Endothelial cell of hepatic sinusoid (primary cell): ENCODE results near the gene SSTR3.

Experiments
- in situ Hi-C: cut with HindIII; loops from 2 replicates; pipeline ENCODE4 v1.10.0; 2017; ENCODE audit warnings: low sequenced_read_pairs

SSTR3 gene

DNA sequence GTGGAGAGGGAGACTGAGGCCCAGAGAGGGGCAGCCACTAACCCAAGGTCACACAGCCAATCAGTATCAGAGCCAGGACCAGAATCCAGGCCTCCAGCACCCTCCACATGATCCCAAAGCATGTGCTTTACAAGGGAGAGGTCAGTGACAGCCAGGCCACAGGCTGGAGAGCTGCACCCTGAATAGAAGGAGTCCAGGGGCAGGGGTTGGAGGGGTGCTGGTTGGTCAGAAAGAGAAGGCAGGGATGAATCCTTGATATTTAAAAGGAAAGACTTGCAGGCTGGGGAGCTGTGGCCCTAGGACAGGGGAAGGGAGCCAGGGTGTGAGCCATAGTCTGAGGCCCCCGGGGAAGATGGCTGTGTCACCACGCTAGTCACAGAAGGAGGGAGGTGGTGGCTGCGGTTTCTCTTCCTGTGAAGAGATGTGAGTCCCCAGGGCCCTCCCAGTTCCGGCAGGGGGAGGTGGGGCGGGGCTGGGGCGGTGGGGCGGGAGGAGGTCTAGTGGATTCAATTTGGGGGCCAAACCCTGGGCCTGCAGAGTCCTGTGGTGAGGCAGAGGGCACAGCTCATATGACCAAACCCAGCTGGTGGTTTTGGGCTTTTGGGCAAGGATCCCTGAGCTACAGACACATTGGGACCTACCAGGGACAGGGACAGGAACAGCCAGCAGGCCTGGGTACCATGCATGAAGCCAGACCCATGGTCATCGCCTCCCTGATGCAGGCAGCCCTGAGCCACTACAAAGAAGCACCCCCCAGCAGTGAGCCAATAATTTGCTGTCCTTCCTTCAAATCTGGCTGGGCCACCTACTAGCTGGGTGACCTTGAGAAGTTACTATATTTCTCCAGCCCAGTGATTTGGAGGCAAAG, 17.8 kb upstream of the SSTR3 start:
- in situ Hi-C loops, result no loop called here

DNA sequence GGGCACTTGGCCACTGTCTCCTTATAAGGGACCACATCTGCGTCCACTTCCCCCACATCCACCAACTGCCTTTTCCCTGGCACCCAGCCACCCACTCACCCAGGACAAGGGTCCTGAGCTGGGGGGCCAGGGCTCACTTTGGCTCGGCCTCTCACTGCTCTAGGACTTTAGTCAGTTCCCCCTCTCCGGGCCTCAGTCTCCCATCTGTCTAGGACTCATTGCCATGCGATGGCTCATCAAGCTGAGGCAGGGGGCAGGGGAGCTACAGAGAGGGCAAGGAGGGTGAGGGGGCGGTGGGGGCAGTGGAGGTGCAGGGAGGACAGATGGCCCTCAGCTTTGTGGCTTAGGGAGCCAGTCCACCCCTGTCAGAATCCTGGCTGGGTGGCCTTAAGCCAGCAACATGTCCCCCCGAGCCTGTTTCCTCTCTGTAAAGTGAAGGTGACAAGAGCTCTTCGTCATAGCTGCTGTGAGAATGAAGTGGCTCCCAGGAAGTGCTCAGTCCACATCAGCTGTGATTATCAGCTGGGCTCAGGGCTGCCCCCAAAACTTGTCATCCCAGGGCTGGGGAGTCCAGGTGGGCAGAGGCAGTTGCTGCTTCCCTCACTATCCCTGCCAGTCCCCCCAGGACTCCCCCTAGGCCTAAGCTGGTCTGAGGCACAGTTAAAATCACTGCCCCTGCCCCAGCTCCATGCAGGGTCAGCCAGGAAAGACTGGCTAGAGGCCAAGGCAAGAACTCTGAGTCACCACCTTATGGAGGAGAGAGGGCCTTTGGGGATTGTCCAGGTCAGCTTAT, 16.9 kb upstream of the SSTR3 start:
- in situ Hi-C loops, result no loop called here

DNA sequence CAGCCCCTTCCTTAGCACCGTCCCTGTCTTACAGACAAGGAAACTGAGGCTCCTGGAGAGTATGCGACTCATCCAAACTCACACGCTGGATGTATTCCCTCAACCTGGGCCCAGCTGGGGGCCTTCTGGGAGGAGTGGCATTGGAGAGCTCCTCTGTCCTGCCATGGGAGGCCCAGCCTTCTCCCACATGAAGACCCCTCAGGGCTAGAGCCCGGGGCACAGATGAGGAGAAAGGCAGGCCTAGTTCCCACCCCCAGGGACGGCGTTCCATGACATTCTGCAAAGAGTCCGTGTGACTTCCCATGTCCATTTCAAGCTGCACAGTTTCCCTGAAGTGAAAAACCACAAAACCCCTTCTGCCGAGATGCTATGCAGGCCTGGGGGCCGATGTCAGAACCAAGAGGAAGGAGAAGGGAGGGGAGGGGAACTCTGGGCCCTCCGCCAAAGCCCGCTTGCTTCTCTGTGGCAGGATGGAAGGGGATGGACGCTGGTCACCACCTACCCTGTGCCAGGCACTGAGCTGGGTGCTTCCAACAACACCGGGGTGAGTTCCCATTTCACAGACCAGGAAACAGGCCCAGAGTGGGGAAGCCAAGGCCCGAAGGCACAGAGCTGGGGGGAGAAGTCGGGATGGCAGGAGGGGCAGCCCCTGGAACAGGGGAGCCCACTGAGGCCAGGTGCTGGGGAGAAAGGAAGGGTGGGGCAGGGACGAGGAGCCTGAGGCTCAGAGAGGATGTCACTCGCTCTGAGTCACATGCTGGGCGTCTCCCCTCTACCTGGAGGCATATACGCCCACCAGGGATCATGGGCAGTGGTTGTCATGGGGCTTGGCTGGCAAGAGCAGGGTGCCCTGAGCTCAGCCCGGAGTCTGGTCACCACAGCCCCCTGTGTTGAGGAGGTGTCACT, 16.1 kb upstream of the SSTR3 start:
- in situ Hi-C loops, result no loop called here

DNA sequence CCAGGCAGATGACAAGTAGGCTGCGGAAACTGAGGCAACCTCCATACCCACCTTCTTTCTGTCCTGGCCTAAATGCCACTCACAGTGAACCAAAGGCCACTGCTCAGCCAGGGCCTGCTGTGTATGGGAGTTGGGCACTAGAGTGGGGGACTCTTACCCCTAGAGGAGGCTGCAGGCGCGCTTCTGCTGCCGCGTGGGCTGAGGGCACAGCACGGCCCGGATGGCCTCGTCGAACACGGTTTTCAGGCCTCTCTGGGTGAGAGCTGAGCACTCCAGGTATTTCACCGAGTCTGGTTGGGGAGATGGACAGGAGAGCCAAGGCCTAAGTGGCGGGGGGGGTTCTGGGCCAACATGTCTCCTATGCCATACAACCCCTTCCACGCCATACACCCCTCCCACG, 14.2 kb upstream of the SSTR3 start:
- in situ Hi-C loops, result no loop called here

DNA sequence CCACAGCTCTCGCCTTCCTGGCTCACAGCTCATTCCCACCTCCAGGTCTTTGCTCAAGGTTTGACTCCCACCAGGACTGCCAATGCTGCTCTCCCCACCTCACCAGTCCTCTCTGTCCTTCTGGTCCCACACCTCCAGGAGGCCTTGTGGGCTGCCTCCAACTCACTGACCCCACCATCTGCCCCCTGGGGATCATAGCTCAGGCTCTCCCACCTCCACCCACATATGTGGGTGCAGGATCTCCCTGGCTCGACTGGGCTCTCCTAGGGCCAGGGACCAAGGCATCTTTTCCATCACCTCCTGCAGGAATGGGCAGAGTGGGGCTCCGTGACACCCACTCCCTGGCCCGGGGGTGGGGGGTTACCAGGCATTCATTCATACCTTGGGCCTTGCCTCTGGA, 13.8 kb upstream of the SSTR3 start:
- in situ Hi-C loops, result no loop called here

DNA sequence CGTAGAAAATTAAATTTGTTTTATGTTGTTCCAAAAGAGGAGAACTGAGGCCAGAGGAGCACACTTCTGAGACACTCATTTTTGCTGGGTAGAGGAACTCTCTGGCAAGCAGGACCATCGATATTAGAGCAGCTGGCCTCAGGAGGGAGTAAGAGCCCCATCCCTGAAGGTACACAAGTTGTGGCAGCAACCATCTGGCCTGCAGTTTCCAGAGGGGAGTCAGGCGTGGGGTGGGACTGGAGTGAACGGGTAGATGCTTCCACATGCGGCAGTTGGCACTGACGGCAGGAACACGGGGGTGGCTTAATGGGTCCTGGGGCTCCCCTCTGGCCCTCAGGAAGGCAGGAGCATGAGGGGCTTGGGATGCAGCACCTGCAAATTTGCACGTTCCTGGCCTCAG, 13.2 kb upstream of the SSTR3 start:
- in situ Hi-C loops, result no loop called here

DNA sequence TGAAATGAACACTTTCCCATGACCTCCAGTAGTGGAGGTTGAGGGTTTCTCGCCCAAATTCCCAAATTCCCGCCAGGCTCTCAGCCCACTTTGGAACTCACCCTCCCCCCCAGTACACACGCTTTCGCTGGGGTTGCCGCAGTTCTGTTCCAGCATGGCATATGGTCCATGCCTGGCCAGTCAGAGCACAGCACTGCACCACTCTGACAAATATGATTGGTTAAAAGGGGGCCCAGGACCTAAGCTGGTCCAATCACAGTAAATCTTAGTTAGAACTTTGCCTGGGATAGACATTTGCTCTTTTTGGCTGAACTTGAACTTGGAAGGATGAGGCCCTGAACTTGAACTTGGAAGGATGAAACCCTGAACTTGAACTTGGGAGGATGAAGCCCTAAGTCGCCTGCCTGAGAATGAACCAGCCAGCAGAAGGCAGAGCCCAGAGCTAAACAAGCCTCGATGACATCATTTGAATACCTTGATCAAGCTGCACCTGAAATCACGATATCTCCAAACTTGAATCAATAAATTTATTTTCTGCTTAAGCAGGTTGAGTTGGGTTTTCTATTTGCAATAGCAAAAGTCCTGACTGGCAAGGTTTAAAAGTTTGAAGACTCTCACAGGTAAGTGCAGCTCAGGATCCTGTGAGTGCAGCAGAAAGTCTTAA, 12.6 kb upstream of the SSTR3 start:
- in situ Hi-C loops, result no loop called here

DNA sequence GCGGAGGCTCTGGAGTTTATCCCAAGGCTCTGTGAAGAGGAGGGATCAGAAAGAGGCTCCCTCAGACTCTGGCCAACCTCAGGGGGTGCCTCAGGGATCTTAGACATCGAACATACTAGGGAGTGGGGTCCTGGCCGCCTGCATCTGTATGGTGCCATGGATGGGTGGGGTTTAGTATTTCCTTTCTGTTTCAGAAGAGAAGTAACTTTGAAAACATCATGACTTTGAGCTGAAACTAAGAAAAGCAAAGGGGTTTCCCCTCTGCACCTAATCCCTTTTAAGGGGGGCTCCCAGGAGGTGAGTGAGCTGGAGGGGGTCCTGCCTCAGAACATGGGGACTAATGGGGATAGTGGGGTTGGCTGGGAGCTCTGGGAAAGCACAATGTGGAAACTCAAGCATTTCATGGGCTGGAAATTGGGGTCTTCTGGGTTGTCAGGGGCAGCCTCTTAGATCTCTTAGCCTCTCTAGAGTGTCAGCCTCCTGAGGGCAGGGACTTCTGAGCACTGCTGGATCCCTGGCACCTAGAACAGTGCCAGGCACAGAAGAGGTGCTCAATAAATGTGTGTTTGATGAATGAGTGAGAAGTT, 11.8 kb upstream of the SSTR3 start:
- in situ Hi-C loops, result no loop called here

DNA sequence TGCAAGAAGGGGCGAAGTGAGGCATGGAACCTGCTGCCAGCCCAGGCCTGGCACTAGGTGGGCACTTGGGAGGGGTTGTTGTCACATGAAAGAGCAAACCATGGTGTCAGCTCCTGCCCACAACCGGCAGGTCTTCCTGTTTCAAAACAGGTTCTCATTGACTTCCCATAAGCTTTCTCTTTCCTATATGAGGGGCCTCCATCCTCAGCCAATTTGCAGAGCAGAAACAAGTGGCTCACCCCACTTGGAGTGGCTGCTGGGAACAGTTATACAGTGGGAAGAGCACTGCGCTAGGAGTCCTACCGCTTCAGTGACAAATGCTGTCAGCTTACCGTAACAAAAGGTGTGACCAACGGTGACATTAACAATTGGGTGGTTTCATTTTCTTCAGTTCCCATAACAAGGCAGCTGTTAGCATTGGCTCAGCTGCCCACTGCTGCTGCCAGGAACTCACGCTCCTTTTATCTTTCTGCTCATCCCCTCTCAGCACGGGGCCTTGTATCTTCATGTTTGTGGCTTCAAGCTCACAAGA, 10.2 kb upstream of the SSTR3 start:
- in situ Hi-C loops, result no loop called here

DNA sequence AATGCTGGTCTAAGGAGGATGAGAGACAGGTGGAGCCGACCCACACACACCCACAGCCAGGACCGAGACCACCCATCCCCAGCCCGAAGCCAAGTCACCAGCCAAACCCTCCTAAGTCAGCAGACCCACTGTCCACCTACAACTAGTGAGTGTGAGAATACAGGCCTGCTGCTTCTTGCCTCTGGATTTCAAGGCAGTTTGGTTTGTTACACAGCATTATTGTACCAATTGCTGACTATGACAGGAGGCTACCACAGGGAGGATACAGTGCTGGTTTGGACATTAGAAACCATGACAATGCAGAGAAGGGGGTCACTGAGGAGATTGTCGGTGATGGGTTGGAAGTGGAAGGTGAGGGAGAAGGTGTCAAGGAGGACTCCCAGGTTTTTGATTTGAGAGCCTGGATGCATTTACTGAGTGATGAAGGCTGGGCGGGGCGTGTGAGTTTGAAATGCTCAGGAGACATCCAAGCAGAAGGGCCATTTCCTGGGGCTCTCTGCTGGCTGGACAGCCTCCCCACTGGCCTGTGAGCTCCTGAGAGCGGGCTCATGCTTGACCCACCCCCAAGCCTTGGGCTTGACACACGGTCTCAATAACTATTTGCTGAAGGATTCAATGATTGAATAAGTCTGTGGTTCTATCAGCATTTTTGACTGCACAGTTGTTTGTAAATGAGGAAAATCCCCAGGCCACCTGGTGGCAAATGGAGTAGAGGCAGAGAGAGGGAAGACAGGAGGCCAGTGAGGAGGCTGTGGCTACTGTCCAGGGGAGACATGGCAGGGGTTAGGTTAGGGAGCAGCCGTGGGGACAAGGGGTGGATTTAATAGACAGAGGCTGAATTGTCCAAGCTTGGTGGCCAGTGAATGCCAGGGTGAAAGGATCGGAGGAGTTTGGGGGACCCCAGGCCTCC, 9.4 kb upstream of the SSTR3 start:
- in situ Hi-C loops, result no loop called here

DNA sequence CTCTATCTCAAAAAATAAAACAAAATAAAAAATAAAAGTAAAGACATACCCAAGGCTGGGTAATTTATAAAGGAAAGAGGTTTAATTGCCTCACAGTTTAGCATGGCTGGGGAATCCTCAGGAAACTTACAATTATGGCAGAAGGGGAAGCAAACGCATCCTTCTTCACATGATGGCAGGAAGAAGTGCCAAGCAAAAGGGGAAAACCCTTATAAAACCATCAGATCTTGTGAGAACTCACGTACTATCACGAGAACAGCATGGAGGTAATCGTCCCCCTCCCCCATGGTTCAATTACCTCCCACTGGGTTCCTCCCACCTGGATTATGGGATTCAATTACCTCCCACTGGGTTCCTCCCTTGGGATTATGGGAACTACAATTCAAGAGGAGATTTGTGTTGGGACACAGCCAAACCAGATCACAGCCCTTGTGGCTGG, 8.3 kb upstream of the SSTR3 start:
- in situ Hi-C loops, result no loop called here

DNA sequence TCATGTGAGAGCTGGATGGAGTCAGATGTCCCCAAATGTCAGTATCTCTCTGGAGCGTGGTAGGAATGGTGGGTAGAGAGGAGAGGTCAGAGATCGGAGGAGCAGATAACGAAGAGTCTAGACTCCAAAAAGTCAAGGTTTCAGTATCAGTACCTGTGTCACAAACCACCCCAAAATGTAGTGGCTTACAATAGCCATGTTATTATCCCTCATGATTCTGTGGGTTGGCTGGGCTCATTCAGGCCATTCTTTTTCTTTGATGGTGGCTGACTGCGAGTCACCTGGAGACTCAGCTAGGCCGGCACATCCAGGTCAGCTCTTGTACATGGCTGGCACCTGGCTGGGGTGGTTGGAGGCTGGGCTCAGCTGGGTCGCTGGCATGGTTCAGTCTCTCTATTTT, 7.3 kb upstream of the SSTR3 start:
- in situ Hi-C loops, result loop anchor here (10.0 kb wide), 1 partner anchor 165 kb away; the partner anchor contains the start of gene KCTD17

DNA sequence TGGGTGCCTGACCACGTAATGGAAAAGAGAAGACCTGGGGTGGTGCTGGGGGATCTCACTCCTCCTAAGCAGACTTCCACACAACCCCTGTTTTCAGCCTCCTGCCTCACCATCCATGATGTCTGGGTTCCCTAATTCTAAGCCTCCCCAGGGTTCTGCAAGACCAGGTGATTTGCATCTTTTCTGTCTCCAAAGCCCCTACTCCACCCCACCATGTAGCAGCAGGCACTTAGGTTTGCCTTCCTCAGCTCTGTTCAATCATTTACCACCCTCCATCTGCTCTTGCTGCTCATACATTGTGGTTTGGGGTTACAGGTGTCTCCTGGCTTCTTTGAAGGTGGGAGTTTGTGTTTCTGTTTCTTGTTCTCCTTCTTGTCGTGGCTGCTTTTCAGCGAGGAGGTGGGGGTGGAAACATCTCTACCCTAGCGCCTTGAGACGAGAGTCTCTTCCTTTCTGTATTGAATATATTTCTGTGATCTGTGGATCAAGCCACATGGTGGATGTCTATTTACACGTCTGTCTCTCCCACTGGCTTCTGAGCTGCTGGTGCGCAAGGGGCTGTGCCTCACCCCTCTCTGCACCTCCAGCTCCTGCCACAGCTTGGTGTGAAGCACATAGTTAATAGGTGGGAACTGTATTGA, 6.6 kb upstream of the SSTR3 start:
- in situ Hi-C loops, result loop anchor here (10.0 kb wide), 1 partner anchor 164 kb away; the partner anchor contains the start of gene KCTD17

DNA sequence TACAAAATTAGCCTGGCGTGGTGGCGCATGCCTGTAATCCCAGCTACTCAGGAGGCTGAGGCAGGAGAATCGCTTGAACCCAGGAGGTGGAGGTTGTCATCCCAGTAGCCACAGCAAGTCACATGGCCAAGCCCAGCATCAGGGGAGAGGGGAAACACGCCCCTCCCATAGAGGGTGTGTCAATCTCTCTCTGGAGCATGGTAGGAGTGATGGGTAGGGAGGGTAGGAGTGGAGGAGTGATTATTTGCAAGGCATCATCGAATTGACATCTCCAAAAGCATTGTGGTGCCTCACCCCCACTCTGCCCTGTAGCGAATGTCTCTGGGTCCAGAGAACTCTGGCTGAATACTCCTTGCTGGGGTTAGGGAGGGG, 6.1 kb upstream of the SSTR3 start:
- in situ Hi-C loops, result loop anchor here (10.0 kb wide), 1 partner anchor 164 kb away; the partner anchor contains the start of gene KCTD17

DNA sequence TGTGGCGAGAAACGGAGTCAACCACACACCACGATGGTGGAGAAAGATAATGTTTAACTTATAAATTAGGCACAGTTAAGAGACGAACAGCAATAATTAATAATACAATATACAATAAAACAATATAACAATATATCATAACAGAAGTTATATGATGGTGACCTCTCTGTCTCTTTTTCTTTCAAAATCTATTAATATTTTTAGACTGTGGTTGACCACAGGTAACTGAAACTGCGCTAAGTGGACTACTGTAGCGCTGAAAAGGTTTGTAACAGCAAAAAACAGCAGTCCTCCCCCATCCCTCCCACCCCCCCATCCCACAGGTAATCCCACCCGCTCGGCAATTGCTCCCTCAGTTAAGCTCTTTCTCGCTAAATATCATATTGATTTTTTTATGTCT, 3.6 kb upstream of the SSTR3 start:
- in situ Hi-C loops, result loop anchor here (10.0 kb wide), 1 partner anchor 161 kb away; the partner anchor contains the start of gene KCTD17

DNA sequence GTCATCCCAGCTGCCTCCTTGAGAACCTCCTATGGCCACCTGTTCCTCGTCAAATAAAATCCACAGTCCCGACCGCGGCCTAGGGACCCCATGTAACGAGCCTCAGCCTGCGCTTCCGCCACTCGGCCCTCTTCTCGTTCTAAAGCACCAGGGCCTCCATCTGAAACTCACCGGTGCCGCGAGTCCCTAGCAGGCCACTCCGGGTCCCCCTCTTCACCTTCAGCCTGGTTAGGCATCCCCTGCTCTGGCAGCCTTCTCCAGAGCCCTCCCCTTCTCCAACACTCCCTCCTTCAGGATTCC, 2.4 kb upstream of the SSTR3 start:
- in situ Hi-C loops, result loop anchor here (5.0 to 10.0 kb wide), 4 partner anchors 37 to 160 kb away; partner anchors contain the start of gene KCTD17

DNA sequence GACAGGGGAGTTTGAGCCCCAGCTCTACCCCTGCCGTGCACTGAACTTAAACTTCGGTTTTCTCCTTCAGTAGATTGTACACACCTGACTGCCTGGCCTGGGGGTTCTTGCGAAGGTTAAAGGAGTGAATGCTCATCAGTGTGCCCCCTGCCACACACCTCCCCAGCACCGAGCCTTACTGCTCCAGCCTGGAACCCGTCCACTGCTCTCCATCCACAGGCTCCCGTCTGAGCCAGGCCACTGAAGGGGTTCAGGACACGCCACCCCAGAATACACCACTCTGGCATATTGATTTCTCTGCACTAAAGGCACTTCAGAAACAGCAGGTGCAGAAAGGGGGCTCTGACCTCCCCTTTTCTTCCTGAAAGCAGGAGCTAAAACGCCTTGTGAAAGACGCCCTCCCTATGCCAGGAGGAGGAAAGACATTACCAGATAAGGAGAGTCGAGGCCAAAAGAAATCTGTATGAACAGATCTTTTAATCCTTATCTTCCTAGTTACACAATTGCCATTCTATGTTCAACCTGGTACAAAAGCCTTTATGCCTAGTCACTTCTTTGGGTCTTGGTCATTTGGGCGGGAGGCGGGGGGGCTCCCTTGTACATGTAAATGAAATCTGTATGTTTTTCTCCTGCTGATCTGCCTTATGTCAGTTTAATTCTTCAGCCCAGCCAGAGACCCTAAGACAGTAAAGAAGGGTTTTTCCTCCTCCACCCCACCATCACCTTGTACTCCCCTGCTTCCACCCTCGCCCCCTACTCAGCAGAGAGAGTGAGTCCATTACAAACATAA, 1.9 kb upstream of the SSTR3 start:
- in situ Hi-C loops, result loop anchor here (5.0 to 10.0 kb wide), 4 partner anchors 37 to 159 kb away; partner anchors contain the start of gene KCTD17
